BLaER1 (cell line): ENCODE measurements around the gene ARID2.

ENCODE experiments used
- H3K27ac ChIP-seq: shearing (Covaris generic); formaldehyde crosslinking; 2 replicates; pipeline ENCODE4 v1.8.1; 2022
- H3K27me3 ChIP-seq: shearing (Covaris generic); formaldehyde crosslinking; 2 replicates; pipeline ENCODE4 v1.8.1; 2022
- H3K36me3 ChIP-seq: shearing (Covaris generic); formaldehyde crosslinking; 2 replicates; pipeline ENCODE4 v1.8.1; 2022
- H3K4me1 ChIP-seq: shearing (Covaris generic); formaldehyde crosslinking; 2 replicates; pipeline ENCODE4 v1.8.1; 2022
- H3K4me2 ChIP-seq: shearing (Covaris generic); formaldehyde crosslinking; 2 replicates; pipeline ENCODE4 v1.8.1; 2022
- H3K4me3 ChIP-seq: shearing (Covaris generic); formaldehyde crosslinking; 2 replicates; pipeline ENCODE4 v1.8.1; 2022
- H3K9ac ChIP-seq: shearing (Covaris generic); formaldehyde crosslinking; 2 replicates; pipeline ENCODE4 v1.8.1; 2022
- H3K9me3 ChIP-seq: shearing (Covaris generic); formaldehyde crosslinking; 2 replicates; pipeline ENCODE4 v1.8.1; 2022
- H4K20me1 ChIP-seq: shearing (Covaris generic); formaldehyde crosslinking; 2 replicates; pipeline ENCODE4 v1.8.1; 2022
- Cebpa-rat ChIP-seq: shearing (Covaris generic); IDR thresholded peaks from 2 replicates; pipeline ENCODE4 v1.8.1; 2022

ARID2 gene

GRCh38 chr12:45907955-45908354, 178.4 kb downstream of the ARID2 start:
- no peak overlapping the region for H3K27ac ChIP-seq
- TF ChIP-seq Cebpa-rat, result no peak
- no peak overlapping the region for H3K9ac ChIP-seq
- H4K20me1 ChIP-seq, result no peaks in the 10 kb centered on the region
- no peaks in the 10 kb centered on the region for H3K27me3 ChIP-seq
- peaks cover 47% of the 10 kb centered on the region for H3K36me3 ChIP-seq
- no peaks in the 10 kb centered on the region for H3K9me3 ChIP-seq
- no peaks in the 10 kb centered on the region; the same call in 1 of the 2 replicates for H3K4me1 ChIP-seq
- H3K4me3 ChIP-seq, result no peak overlapping the region
- no peak overlapping the region for H3K4me2 ChIP-seq

GRCh38 chr12:45909041-45909713, 179.7 kb downstream of the ARID2 start:
- Histone ChIP-seq H3K27me3 (no peaks in the 10 kb centered on the region), H3K4me3 (no peak overlapping the region), H4K20me1 (no peaks in the 10 kb centered on the region), H3K36me3 (peaks cover 42% of the 10 kb centered on the region), H3K4me2 (no peak overlapping the region), H3K27ac (no peak overlapping the region), H3K4me1 (peaks cover 11% of the 10 kb centered on the region), H3K9me3 (no peaks in the 10 kb centered on the region), H3K9ac (no peak overlapping the region)
- no peak for TF ChIP-seq Cebpa-rat

GRCh38 chr12:45912774-45913173, 183.3 kb downstream of the ARID2 start:
- no peak for TF ChIP-seq Cebpa-rat
- Histone ChIP-seq H3K9ac (no peak overlapping the region), H3K4me2 (no peak overlapping the region), H3K27ac (no peak overlapping the region), H3K36me3 (peaks cover 11% of the 10 kb centered on the region), H3K27me3 (no peaks in the 10 kb centered on the region), H3K9me3 (no peaks in the 10 kb centered on the region), H3K4me3 (no peak overlapping the region), H3K4me1 (peaks cover 13% of the 10 kb centered on the region), H4K20me1 (no peaks in the 10 kb centered on the region)

- no peak for TF ChIP-seq Cebpa-rat
These were observed 184.1 kb downstream of the ARID2 start for GRCh38 chr12:45913631-45914030.

GRCh38 chr12:45914090-45914489, 184.6 kb downstream of the ARID2 start:
- peaks cover 13% of the 10 kb centered on the region for H3K4me1 ChIP-seq
- no peak for TF ChIP-seq Cebpa-rat
- H3K9ac ChIP-seq, result no peak overlapping the region
- no peaks in the 10 kb centered on the region for H3K9me3 ChIP-seq
- no peak overlapping the region for H3K4me3 ChIP-seq
- H3K4me2 ChIP-seq, result peak overlapping the region; percentile 47
- peaks cover 13% of the 10 kb centered on the region for H3K36me3 ChIP-seq
- H3K27ac ChIP-seq, result no peak overlapping the region
- H4K20me1 ChIP-seq, result no peaks in the 10 kb centered on the region
- no peaks in the 10 kb centered on the region for H3K27me3 ChIP-seq

More at GRCh38 chr12:45913631-45914030, 184.1 kb downstream of the ARID2 start:
- H4K20me1 ChIP-seq, result no peaks in the 10 kb centered on the region
- H3K27me3 ChIP-seq, result no peaks in the 10 kb centered on the region
- H3K36me3 ChIP-seq, result peaks cover 11% of the 10 kb centered on the region
- H3K4me1 ChIP-seq, result peaks cover 13% of the 10 kb centered on the region
- no peak overlapping the region for H3K27ac ChIP-seq
- H3K4me2 ChIP-seq, result peak overlapping the region; percentile 47
- H3K4me3 ChIP-seq, result no peak overlapping the region
- no peak overlapping the region for H3K9ac ChIP-seq
- no peaks in the 10 kb centered on the region for H3K9me3 ChIP-seq

GRCh38 chr12:45915405-45915804, 185.9 kb downstream of the ARID2 start:
- no peak overlapping the region for H3K9ac ChIP-seq
- H3K9me3 ChIP-seq, result no peaks in the 10 kb centered on the region
- no peaks in the 10 kb centered on the region for H4K20me1 ChIP-seq
- no peak overlapping the region for H3K27ac ChIP-seq
- H3K4me3 ChIP-seq, result no peak overlapping the region
- H3K4me1 ChIP-seq, result peaks cover 13% of the 10 kb centered on the region
- no peaks in the 10 kb centered on the region for H3K27me3 ChIP-seq
- TF ChIP-seq Cebpa-rat, result no peak
- peaks cover 15% of the 10 kb centered on the region for H3K36me3 ChIP-seq
- no peak overlapping the region for H3K4me2 ChIP-seq

- no peaks in the 10 kb centered on the region for H3K9me3 ChIP-seq
- H3K27ac ChIP-seq, result no peak overlapping the region
- H3K36me3 ChIP-seq, result peaks cover 47% of the 10 kb centered on the region
- H3K27me3 ChIP-seq, result no peaks in the 10 kb centered on the region
- H3K4me1 ChIP-seq, result peaks cover 6% of the 10 kb centered on the region
- H4K20me1 ChIP-seq, result no peaks in the 10 kb centered on the region
- no peak for TF ChIP-seq Cebpa-rat
- H3K4me2 ChIP-seq, result no peak overlapping the region
- no peak overlapping the region for H3K9ac ChIP-seq
- no peak overlapping the region for H3K4me3 ChIP-seq
These were observed 189.3 kb downstream of the ARID2 start for GRCh38 chr12:45918818-45919217.

- H3K4me1 ChIP-seq, result no peaks in the 10 kb centered on the region
- H3K36me3 ChIP-seq, result peaks cover 92% of the 10 kb centered on the region
- no peaks in the 10 kb centered on the region for H4K20me1 ChIP-seq
- no peak overlapping the region for H3K9ac ChIP-seq
- no peak overlapping the region for H3K27ac ChIP-seq
- no peak for TF ChIP-seq Cebpa-rat
- H3K27me3 ChIP-seq, result no peaks in the 10 kb centered on the region
- no peaks in the 10 kb centered on the region for H3K9me3 ChIP-seq
- no peak overlapping the region for H3K4me2 ChIP-seq
- H3K4me3 ChIP-seq, result no peak overlapping the region
These were observed 198.8 kb downstream of the ARID2 start for GRCh38 chr12:45928309-45928708.

GRCh38 chr12:45930369-45930768, 200.9 kb downstream of the ARID2 start:
- Histone ChIP-seq H3K27me3 (no peaks in the 10 kb centered on the region), H3K27ac (no peak overlapping the region), H3K36me3 (peaks cover 89% of the 10 kb centered on the region), H4K20me1 (no peaks in the 10 kb centered on the region), H3K9ac (no peak overlapping the region), H3K4me1 (no peaks in the 10 kb centered on the region), H3K9me3 (no peaks in the 10 kb centered on the region), H3K4me2 (no peak overlapping the region), H3K4me3 (no peak overlapping the region)
- TF ChIP-seq Cebpa-rat, result no peak

GRCh38 chr12:45933504-45933903, 204.0 kb downstream of the ARID2 start:
- Histone ChIP-seq H3K27me3 (no peaks in the 10 kb centered on the region), H4K20me1 (no peaks in the 10 kb centered on the region), H3K4me2 (no peak overlapping the region), H3K4me1 (no peaks in the 10 kb centered on the region), H3K9me3 (no peaks in the 10 kb centered on the region), H3K36me3 (peaks cover 77% of the 10 kb centered on the region), H3K4me3 (no peak overlapping the region), H3K27ac (no peak overlapping the region), H3K9ac (no peak overlapping the region)
- TF ChIP-seq Cebpa-rat, result no peak

- no peak overlapping the region for H3K4me2 ChIP-seq
- H3K9me3 ChIP-seq, result no peaks in the 10 kb centered on the region
- no peak for TF ChIP-seq Cebpa-rat
- peaks cover 74% of the 10 kb centered on the region for H3K36me3 ChIP-seq
- no peaks in the 10 kb centered on the region for H4K20me1 ChIP-seq
- no peak overlapping the region for H3K9ac ChIP-seq
- no peak overlapping the region for H3K4me3 ChIP-seq
- H3K27me3 ChIP-seq, result no peaks in the 10 kb centered on the region
- H3K27ac ChIP-seq, result no peak overlapping the region
- H3K4me1 ChIP-seq, result no peaks in the 10 kb centered on the region
These were observed 205.4 kb downstream of the ARID2 start for GRCh38 chr12:45934956-45935355.
